H1 (cell line): ENCODE measurements around the gene COL6A2. TPM values are rescaled to one million over a fixed set of nuclear protein-coding genes. Genes with fewer than 3 reads are reported as not detected.

Source experiments
- CTCF ChIA-PET: fragments of 300-600 bp; sonication (Branson Sonifier 250); formaldehyde crosslinking; loops from one replicate; lab custom pipeline; 2021; ENCODE audit not compliant: partially characterized antibody; lab: Charles Lee
- POLR2A ChIA-PET: fragments of 300-600 bp; sonication (Branson Sonifier 250); formaldehyde crosslinking; loops from one replicate; lab custom pipeline; 2021; ENCODE audit warnings: inconsistent platforms; ENCODE audit not compliant: partially characterized antibody; lab: Charles Lee
- DNase-seq, 2 experiments: peaks; one replicate each; pipeline versions ENCODE4 v3.0.0 to v3.0.0-alpha.2; 2010 to 2022; ENCODE audit warnings: low spot score in 2 of 2, low read depth in 1 of 2, mixed read lengths in 1 of 2
- FAIRE-seq: peaks from 2 replicates; lab custom pipeline; 2011; peaks lifted over from hg19 to GRCh38; lab: Jason Lieb, UNC
- H2AFZ ChIP-seq: 2 replicates; pipeline ENCODE4 v1.8.1; 2012; ENCODE audit warnings: low read length, inconsistent platforms
- H2AK5ac ChIP-seq: 2 replicates; pipeline ENCODE4 v1.6.1; 2013; ENCODE audit warnings: low read depth, low read length
- H2BK120ac ChIP-seq: replicated peaks from 2 replicates; pipeline ENCODE3; 2013; ENCODE audit warnings: low read depth, low read length, inconsistent platforms
- H2BK12ac ChIP-seq: 2 replicates; pipeline ENCODE4 v1.6.1; 2013; ENCODE audit warnings: low read depth, low read length
- H2BK15ac ChIP-seq: 2 replicates; pipeline ENCODE4 v1.6.1; 2013; ENCODE audit warnings: low read length
- H2BK20ac ChIP-seq: 2 replicates; pipeline ENCODE4 v1.6.1; 2013; ENCODE audit warnings: low read length
- H2BK5ac ChIP-seq: 2 replicates; pipeline ENCODE4 v1.6.1; 2013; ENCODE audit warnings: low read depth, low read length
- H3K14ac ChIP-seq: 2 replicates; pipeline ENCODE4 v1.6.1; 2013; ENCODE audit warnings: inconsistent platforms; ENCODE audit not compliant: insufficient read length
- H3K18ac ChIP-seq: 2 replicates; pipeline ENCODE4 v1.6.1; 2013; ENCODE audit warnings: low read length; ENCODE audit errors: extremely low read depth
- H3K23ac ChIP-seq: 2 replicates; pipeline ENCODE4 v1.6.1; 2013; ENCODE audit warnings: inconsistent platforms; ENCODE audit not compliant: insufficient read length
- H3K23me2 ChIP-seq: 2 replicates; pipeline ENCODE4 v1.6.1; 2013; ENCODE audit warnings: low read depth, low read length
- H3K27ac ChIP-seq: 2 replicates; pipeline ENCODE4 v1.6.1; 2011; ENCODE audit warnings: low read depth, low read length, inconsistent platforms
- H3K27me3 ChIP-seq, 4 experiments: replicated peaks in 1 of 4; 1 replicate in 1 of 4; 2 replicates in 3 of 4; pipeline versions ENCODE4 v1.6.1 to v1.8.1; 2011 to 2013; ENCODE audit warnings: low read length in 3 of 4, mild to moderate bottlenecking in 3 of 4, inconsistent platforms in 2 of 4, mixed read lengths in 2 of 4, moderate library complexity in 1 of 4; ENCODE audit not compliant: control insufficient read depth in 3 of 4, insufficient read depth in 3 of 4; ENCODE audit errors: extremely low read depth in 1 of 4
- H3K36me3 ChIP-seq, 4 experiments: 2 replicates each; pipeline versions ENCODE4 v1.6.1 to v1.8.1; 2011 to 2013; ENCODE audit warnings: mild to moderate bottlenecking in 4 of 4, low read length in 3 of 4, moderate library complexity in 2 of 4, control low read depth in 1 of 4, inconsistent platforms in 1 of 4; ENCODE audit not compliant: insufficient read depth in 4 of 4, control insufficient read depth in 2 of 4
- H3K4ac ChIP-seq: replicated peaks from 2 replicates; pipeline ENCODE3; 2013; ENCODE audit warnings: low read length, low read depth, mixed read lengths, inconsistent platforms; ENCODE audit not compliant: insufficient read length
- H3K4me1 ChIP-seq, 4 experiments: replicated peaks in 1 of 4; 1 replicate in 1 of 4; 2 replicates in 3 of 4; pipeline versions ENCODE4 v1.6.1 to v1.8.1; 2011 to 2013; ENCODE audit warnings: low read length in 3 of 4, inconsistent platforms in 2 of 4, mixed read lengths in 1 of 4; ENCODE audit not compliant: insufficient read depth in 4 of 4, control insufficient read depth in 3 of 4
- H3K4me2 ChIP-seq, 2 experiments: 2 replicates each; pipeline versions ENCODE4 v1.6.1 to v1.8.1; 2011 to 2013; ENCODE audit warnings: low read depth in 2 of 2, low read length in 2 of 2, control low read depth in 1 of 2, inconsistent platforms in 1 of 2, mild to moderate bottlenecking in 1 of 2; ENCODE audit not compliant: insufficient read depth in 1 of 2
- H3K4me3 ChIP-seq, 4 experiments: fragments of 200-600, 300-600 bp in 1 of 4; sonication (generic), shearing (Covaris generic), sonication (Bioruptor Twin) in 1 of 4; 2 replicates each; pipeline versions ENCODE4 v1.5.1 to v1.8.1; 2011 to 2016; ENCODE audit warnings: low read length in 4 of 4, low read depth in 3 of 4, control low read depth in 2 of 4, inconsistent platforms in 2 of 4, mild to moderate bottlenecking in 2 of 4, mixed read lengths in 1 of 4, moderate library complexity in 1 of 4; ENCODE audit not compliant: insufficient read depth in 2 of 4; ENCODE audit errors: extremely low read depth in 1 of 4
- H3K56ac ChIP-seq: replicated peaks from 2 replicates; pipeline ENCODE3; 2013; ENCODE audit warnings: low read depth, mild to moderate bottlenecking, mixed read lengths, low read length, inconsistent platforms; ENCODE audit not compliant: insufficient read length
- H3K79me1 ChIP-seq: 2 replicates; pipeline ENCODE4 v1.6.1; 2013; ENCODE audit warnings: low read depth, low read length, control low read depth
- H3K79me2 ChIP-seq, 2 experiments: 2 replicates each; pipeline versions ENCODE4 v1.6.1 to v1.8.1; 2012 to 2013; ENCODE audit warnings: low read length in 2 of 2, mild to moderate bottlenecking in 2 of 2, inconsistent platforms in 1 of 2; ENCODE audit not compliant: insufficient read depth in 2 of 2, control insufficient read depth in 1 of 2
- H3K9ac ChIP-seq, 4 experiments: replicated peaks in 1 of 4; 1 replicate in 1 of 4; 2 replicates in 3 of 4; pipeline versions ENCODE4 v1.6.1 to v1.8.1; 2011 to 2013; ENCODE audit warnings: low read depth in 3 of 4, low read length in 3 of 4, control low read depth in 2 of 4, mild to moderate bottlenecking in 2 of 4, moderate library complexity in 2 of 4, inconsistent platforms in 1 of 4; ENCODE audit errors: extremely low read depth in 1 of 4
- H3K9me3 ChIP-seq, 2 experiments: 2 replicates each; pipeline versions ENCODE4 v1.6.1 to v1.8.1; 2012 to 2013; ENCODE audit warnings: mild to moderate bottlenecking in 2 of 2, moderate library complexity in 2 of 2, control low read depth in 1 of 2, inconsistent platforms in 1 of 2, low read depth in 1 of 2, low read length in 1 of 2, mixed read lengths in 1 of 2; ENCODE audit not compliant: insufficient read depth in 2 of 2
- H4K20me1 ChIP-seq, 2 experiments: replicated peaks in 1 of 2; 2 replicates each; pipeline versions ENCODE3 to v1.8.1; 2011 to 2013; ENCODE audit warnings: inconsistent platforms in 2 of 2, low read length in 2 of 2, mild to moderate bottlenecking in 1 of 2; ENCODE audit not compliant: insufficient read depth in 2 of 2, control insufficient read depth in 1 of 2
- H4K5ac ChIP-seq: 2 replicates; pipeline ENCODE4 v1.6.1; 2013; ENCODE audit warnings: low read length, low read depth, mixed read lengths, inconsistent platforms; ENCODE audit not compliant: insufficient read length
- H4K8ac ChIP-seq: 2 replicates; pipeline ENCODE4 v1.8.0; 2013; ENCODE audit warnings: mild to moderate bottlenecking, moderate library complexity, low read length, inconsistent platforms; ENCODE audit not compliant: insufficient read depth; ENCODE audit errors: extremely low read depth
- H4K91ac ChIP-seq: replicated peaks from 2 replicates; pipeline ENCODE3; 2013; ENCODE audit warnings: low read length, mixed read lengths, inconsistent platforms; ENCODE audit not compliant: insufficient read length
- CBX5 ChIP-seq: fragments of 300-800, 300-1000 bp; sonication (generic); IDR thresholded peaks from 2 replicates; pipeline ENCODE4 v1.7.1; 2016; ENCODE audit warnings: antibody characterized with exemption, low read length, low read depth
- CEBPB ChIP-seq: IDR thresholded peaks from 2 replicates; pipeline ENCODE4 v1.6.1; 2012; ENCODE audit warnings: low read depth, low read length
- CHD1 ChIP-seq: IDR thresholded peaks from 2 replicates; pipeline ENCODE4 v1.6.1; 2012; ENCODE audit warnings: low read depth, low read length, improper control_type of control experiment
- CHD2 ChIP-seq: IDR thresholded peaks from 2 replicates; pipeline ENCODE4 v1.6.1; 2012; ENCODE audit warnings: low read length, improper control_type of control experiment
- CREB1 ChIP-seq: IDR thresholded peaks from 2 replicates; pipeline ENCODE4 v1.6.1; 2012; ENCODE audit warnings: inconsistent platforms
- FOSL1 ChIP-seq: IDR thresholded peaks from 2 replicates; pipeline ENCODE4 v1.6.1; 2011; ENCODE audit warnings: mild to moderate bottlenecking, low read depth, low read length, moderate library complexity; ENCODE audit not compliant: insufficient read depth
- GABPA ChIP-seq: IDR thresholded peaks from 2 replicates; pipeline ENCODE4 v1.6.1; 2011; ENCODE audit warnings: mild to moderate bottlenecking, low read length, moderate library complexity, borderline replicate concordance; ENCODE audit not compliant: insufficient read depth
- KDM4A ChIP-seq: IDR thresholded peaks from one replicate; pipeline ENCODE4 v1.7.1; 2012; ENCODE audit warnings: low read depth, mild to moderate bottlenecking, moderate library complexity, low read length, inconsistent platforms; ENCODE audit not compliant: severe bottlenecking
- MAX ChIP-seq: IDR thresholded peaks from 2 replicates; pipeline ENCODE4 v1.6.1; 2012; ENCODE audit warnings: inconsistent platforms
- NANOG ChIP-seq: IDR thresholded peaks from 2 replicates; pipeline ENCODE4 v1.6.1; 2011; ENCODE audit warnings: low read length, low read depth, mild to moderate bottlenecking, inconsistent platforms; ENCODE audit not compliant: insufficient read depth, poor library complexity, severe bottlenecking
- NRF1 ChIP-seq: IDR thresholded peaks from 2 replicates; pipeline ENCODE4 v1.6.1; 2011; ENCODE audit warnings: mild to moderate bottlenecking, low read depth, low read length, improper control_type of control experiment
- RAD21 ChIP-seq, 2 experiments: IDR thresholded peaks in 1 of 2; conservative IDR thresholded peaks in 1 of 2; 2 replicates each; pipeline ENCODE4 v1.6.1; 2011; ENCODE audit warnings: low read depth in 2 of 2, low read length in 2 of 2, improper control_type of control experiment in 1 of 2, inconsistent platforms in 1 of 2, mild to moderate bottlenecking in 1 of 2, moderate library complexity in 1 of 2
- USF2 ChIP-seq: IDR thresholded peaks from 2 replicates; pipeline ENCODE4 v1.6.1; 2011; ENCODE audit warnings: low read length, improper control_type of control experiment
- WGBS, 2 experiments: shearing (Covaris generic) in 1 of 2; methylation state at CpG; one replicate each; pipeline versions ENCODE4 v1.1.6 to v1.1.7; 2013 to 2015; ENCODE audit warnings: low lambda C conversion rate in 2 of 2, mixed read lengths in 2 of 2, inconsistent platforms in 1 of 2, low coverage in 1 of 2, missing lambda C conversion rate in 1 of 2; ENCODE audit not compliant: insufficient replicate concordance in 2 of 2, insufficient coverage in 1 of 2, insufficient read length in 1 of 2; ENCODE audit errors: extremely low coverage in 1 of 2, missing lambda C conversion rate in 1 of 2; 5-methylcytosine and 5-hydroxymethylcytosine counted together
- polyA plus RNA-seq, 7 experiments: library from polyadenylated mRNA; depleted of rRNA in 3 of 7; stranded (reverse) in 5 of 7; unstranded in 2 of 7; fragments of >200 nt in 5 of 7; fragments of 200-250 nt in 2 of 7; gene quantifications; 1 replicate in 5 of 7; 2 replicates in 1 of 7; 4 replicates in 1 of 7; pipeline versions ENCODE4 v1.2.1 to v1.2.3, GENCODE V29; 2011 to 2013; ENCODE audit warnings: missing spikeins in 2 of 7, mixed read lengths in 2 of 7
- total RNA-seq: library from RNA; stranded (reverse); fragmentation: NEBNext Ultra II Directional; extraction: Animal tissue kit (Norgen Biotek cat#: 25700); gene quantifications from 2 replicates; pipeline ENCODE4 v1.2.1, GENCODE V29; 2021

The COL6A2 gene
- total and polyA plus RNA-seq, 2 of the 8 experiments (the other 6 are each of a cell fraction or from before 2014, with no cell fraction given) = 60.1 to 62.7 TPM

- H2BK12ac ChIP-seq = no peak overlapping the region
- H3K23ac ChIP-seq = no peak overlapping the region
- H4K91ac ChIP-seq = no peak overlapping the region
- H3K56ac ChIP-seq = no peak overlapping the region
- H3K4me3 ChIP-seq = no peak overlapping the region
- no peak overlapping the region for H4K5ac ChIP-seq
- H2BK5ac ChIP-seq = no peak overlapping the region
- H2BK20ac ChIP-seq = no peak overlapping the region
- H2AFZ ChIP-seq = no peak overlapping the region
- POLR2A ChIA-PET = no interaction called here
- H3K27ac ChIP-seq = no peak overlapping the region
- 95% methylated on average over 8 of the region's 10 CpGs; no CpG with 5 or more reads in 1 of the 2 experiments for WGBS, 2 experiments
- DNase-seq (no peak), FAIRE-seq (no peak)
- no peaks in the 10 kb centered on the region for H3K79me1 ChIP-seq
- no peak overlapping the region for H3K4me2 ChIP-seq
- no peaks in the 10 kb centered on the region for H3K23me2 ChIP-seq
- H2AK5ac ChIP-seq = no peak overlapping the region
- H4K20me1 ChIP-seq = peaks cover 0 to under 1% of the 10 kb centered on the region in 2 experiments
- peaks cover 0 to 4% (median under 1%) of the 10 kb centered on the region in 4 experiments; a peak in 3 of 7 replicates for H3K4me1 ChIP-seq
- H3K79me2 ChIP-seq = no peaks in the 10 kb centered on the region
- CTCF ChIA-PET = interaction anchor here (1.0 kb wide), 1 partner anchor 59 kb away, joined by 3 read pairs; no protein-coding TSS in a partner anchor
- no peak overlapping the region for H3K14ac ChIP-seq
- H3K18ac ChIP-seq = no peak overlapping the region
- no peak overlapping the region for H4K8ac ChIP-seq
- H3K9me3 ChIP-seq = peaks cover under 1 to 3% of the 10 kb centered on the region in 2 experiments; a peak in 1 of 4 replicates
- H3K9ac ChIP-seq = no peak overlapping the region
- no peak overlapping the region for H3K4ac ChIP-seq
- H2BK120ac ChIP-seq = no peak overlapping the region
- no peak overlapping the region for H2BK15ac ChIP-seq
- no peaks in the 10 kb centered on the region for H3K36me3 ChIP-seq
- no peaks in the 10 kb centered on the region for H3K27me3 ChIP-seq
- no peak for TF ChIP-seq KDM4A
- TF ChIP-seq CHD2 = no peak
- no peak for TF ChIP-seq CHD1
- TF ChIP-seq USF2 = no peak
- no peak for TF ChIP-seq FOSL1
- no peak for TF ChIP-seq CBX5
- no peak for TF ChIP-seq RAD21 (IDR thresholded peaks at IDR 0.05 in 1 of 2, conservative IDR thresholded peaks at IDR 0.05 in 1 of 2; ENCODE audit: low read depth in 2 of 2, low read length in 2 of 2)
- TF ChIP-seq CREB1 = no peak
- TF ChIP-seq GABPA = no peak
- no peak for TF ChIP-seq NRF1
- TF ChIP-seq CEBPB = no peak
- no peak for TF ChIP-seq NANOG
- TF ChIP-seq MAX = no peak
These were observed 13.2 kb upstream of the COL6A2 start for GRCh38 chr21:46084709-46085108.
